T follicular helper cell (primary cell): ENCODE measurements around the gene TEAD1.
"Not testable (repeated sequence)": the region's sequence is repeated elsewhere in the genome, so short reads cannot be mapped to it uniquely, and the experiment has no call there.

Experiments
- DNase-seq: peaks from one replicate; pipeline ENCODE4 v3.0.0-alpha.2; 2020; ENCODE audit warnings: low read depth

Gene TEAD1

GRCh38 chr11:12737024-12737423 lies 62.8 kb downstream of the TEAD1 start:
- DNase-seq = no peak

GRCh38 chr11:12741671-12742216 lies 67.5 kb downstream of the TEAD1 start:
- no peak for DNase-seq

GRCh38 chr11:12743834-12744449 lies 69.7 kb downstream of the TEAD1 start:
- DNase-seq = no peak

- no peak for DNase-seq
Measured at GRCh38 chr11:12744826-12745502, 70.7 kb downstream of the TEAD1 start.

GRCh38 chr11:12745787-12746186 lies 71.6 kb downstream of the TEAD1 start:
- DNase-seq = no peak

- DNase-seq = no peak
Measured at GRCh38 chr11:12746593-12747097, 72.4 kb downstream of the TEAD1 start.

- no peak for DNase-seq
Measured at GRCh38 chr11:12748561-12748960, 74.3 kb downstream of the TEAD1 start.

GRCh38 chr11:12749442-12749841 lies 75.2 kb downstream of the TEAD1 start:
- no peak for DNase-seq

- DNase-seq = no peak
Measured at GRCh38 chr11:12750181-12750580, 76.0 kb downstream of the TEAD1 start.

- no peak for DNase-seq
Measured at GRCh38 chr11:12752868-12753524, 78.8 kb downstream of the TEAD1 start.

GRCh38 chr11:12754021-12754420 lies 79.8 kb downstream of the TEAD1 start:
- DNase-seq = no peak

- no peak for DNase-seq
Measured at GRCh38 chr11:12754582-12755234, 80.5 kb downstream of the TEAD1 start.

GRCh38 chr11:12755510-12756453 lies 81.6 kb downstream of the TEAD1 start:
- no peak for DNase-seq

- DNase-seq = no peak
Measured at GRCh38 chr11:12756454-12756806, 82.2 kb downstream of the TEAD1 start.

GRCh38 chr11:12756867-12757266 lies 82.6 kb downstream of the TEAD1 start:
- DNase-seq = no peak

- no peak for DNase-seq
Measured at GRCh38 chr11:12757416-12757815, 83.2 kb downstream of the TEAD1 start.

- DNase-seq = not testable (repeated sequence)
Measured at GRCh38 chr11:12758117-12758516, 83.9 kb downstream of the TEAD1 start.

- no peak for DNase-seq
Measured at GRCh38 chr11:12761029-12761428, 86.8 kb downstream of the TEAD1 start.

- DNase-seq = no peak
Measured at GRCh38 chr11:12762278-12762677, 88.1 kb downstream of the TEAD1 start.

GRCh38 chr11:12762696-12763324 lies 88.6 kb downstream of the TEAD1 start:
- DNase-seq = no peak
